Measurements from ENCODE around the gene CNTD1. TPM values are rescaled to one million over a fixed set of nuclear protein-coding genes. Genes with fewer than 3 reads are reported as not detected.

Gene CNTD1
- total and polyA plus RNA-seq, 2 experiments from 2014 or later, result 1.1 TPM; not detected in 1

- no peak overlapping the region for H2AFZ ChIP-seq
- H3K27me3 ChIP-seq (ENCODE audit: insufficient read depth), result no peaks in the 10 kb centered on the region
- peaks cover 11% of the 10 kb centered on the region; the same call in 1 of the 2 replicates for H4K20me1 ChIP-seq (replicated peaks; ENCODE audit: insufficient read depth)
- no peaks in the 10 kb centered on the region; the same call in 2 of the 3 replicates for H3K9me3 Mint-ChIP-seq
- ATAC-seq, result no peak
- H3K36me3 ChIP-seq (ENCODE audit: insufficient read depth), result peaks cover 27% of the 10 kb centered on the region
- H3K27ac ChIP-seq (ENCODE audit: low read depth), result no peak overlapping the region; the same call in 1 of the 2 replicates
- peaks cover 4% of the 10 kb centered on the region for H3K27me3 Mint-ChIP-seq (ENCODE audit: insufficient read depth, low read depth, poor library complexity)
- no peak overlapping the region for H3K27ac Mint-ChIP-seq
- no peaks in the 10 kb centered on the region for H3K9me2 ChIP-seq (ENCODE audit: insufficient read depth)
- peaks cover 53% of the 10 kb centered on the region for H3K36me3 Mint-ChIP-seq (ENCODE audit: low read depth)
- no peak overlapping the region for H3K4me2 ChIP-seq
- peaks cover 5% of the 10 kb centered on the region; the same call in 2 of the 3 replicates for H3K4me1 Mint-ChIP-seq
- H3F3A ChIP-seq (replicated peaks; ENCODE audit: low read depth), result 0 out of 2 replicates have a peak, but pooled peaks cover 18% of the 10 kb centered on the region
- DNase-seq (ENCODE audit: low spot score), result no peak
- no peak overlapping the region for H3K4me3 Mint-ChIP-seq
- H3K4me1 ChIP-seq (ENCODE audit: insufficient read depth), result no peaks in the 10 kb centered on the region
- no peak overlapping the region for H3K4me3 ChIP-seq
- TF ChIP-seq, protein P1, sequence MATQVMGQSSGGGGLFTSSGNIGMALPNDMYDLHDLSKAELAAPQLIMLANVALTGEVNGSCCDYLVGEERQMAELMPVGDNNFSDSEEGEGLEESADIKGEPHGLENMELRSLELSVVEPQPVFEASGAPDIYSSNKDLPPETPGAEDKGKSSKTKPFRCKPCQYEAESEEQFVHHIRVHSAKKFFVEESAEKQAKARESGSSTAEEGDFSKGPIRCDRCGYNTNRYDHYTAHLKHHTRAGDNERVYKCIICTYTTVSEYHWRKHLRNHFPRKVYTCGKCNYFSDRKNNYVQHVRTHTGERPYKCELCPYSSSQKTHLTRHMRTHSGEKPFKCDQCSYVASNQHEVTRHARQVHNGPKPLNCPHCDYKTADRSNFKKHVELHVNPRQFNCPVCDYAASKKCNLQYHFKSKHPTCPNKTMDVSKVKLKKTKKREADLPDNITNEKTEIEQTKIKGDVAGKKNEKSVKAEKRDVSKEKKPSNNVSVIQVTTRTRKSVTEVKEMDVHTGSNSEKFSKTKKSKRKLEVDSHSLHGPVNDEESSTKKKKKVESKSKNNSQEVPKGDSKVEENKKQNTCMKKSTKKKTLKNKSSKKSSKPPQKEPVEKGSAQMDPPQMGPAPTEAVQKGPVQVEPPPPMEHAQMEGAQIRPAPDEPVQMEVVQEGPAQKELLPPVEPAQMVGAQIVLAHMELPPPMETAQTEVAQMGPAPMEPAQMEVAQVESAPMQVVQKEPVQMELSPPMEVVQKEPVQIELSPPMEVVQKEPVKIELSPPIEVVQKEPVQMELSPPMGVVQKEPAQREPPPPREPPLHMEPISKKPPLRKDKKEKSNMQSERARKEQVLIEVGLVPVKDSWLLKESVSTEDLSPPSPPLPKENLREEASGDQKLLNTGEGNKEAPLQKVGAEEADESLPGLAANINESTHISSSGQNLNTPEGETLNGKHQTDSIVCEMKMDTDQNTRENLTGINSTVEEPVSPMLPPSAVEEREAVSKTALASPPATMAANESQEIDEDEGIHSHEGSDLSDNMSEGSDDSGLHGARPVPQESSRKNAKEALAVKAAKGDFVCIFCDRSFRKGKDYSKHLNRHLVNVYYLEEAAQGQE (IDR thresholded peaks at IDR 0.05; ENCODE audit: unreplicated experiment), result no peak
- TF ChIP-seq CREB1 (CRISPR knock-in tag; IDR thresholded peaks at IDR 0.05; ENCODE audit: low read depth) (no peak), ETS1 (IDR thresholded peaks at IDR 0.05) (no peak), ZNF114 (CRISPR knock-in tag; IDR thresholded peaks at IDR 0.05) (no peak), EZH2 (IDR thresholded peaks at IDR 0.05; ENCODE audit: low read depth, unreplicated experiment) (no peak), STAT1 (IDR thresholded peaks at IDR 0.05; ENCODE audit: unreplicated experiment) (no peak), POLR2AphosphoS5 (IDR thresholded peaks at IDR 0.05; ENCODE audit: low read depth) (no peak), NANOG (IDR thresholded peaks at IDR 0.05; ENCODE audit: borderline replicate concordance) (no peak), JUNB (IDR thresholded peaks at IDR 0.05; ENCODE audit: unreplicated experiment) (no peak), ZNF331 (CRISPR knock-in tag; IDR thresholded peaks at IDR 0.05; ENCODE audit: low read depth) (no peak), EZH2phosphoT487 (IDR thresholded peaks at IDR 0.05; ENCODE audit: unreplicated experiment) (no peak)
- TF ChIP-seq, protein P2, sequence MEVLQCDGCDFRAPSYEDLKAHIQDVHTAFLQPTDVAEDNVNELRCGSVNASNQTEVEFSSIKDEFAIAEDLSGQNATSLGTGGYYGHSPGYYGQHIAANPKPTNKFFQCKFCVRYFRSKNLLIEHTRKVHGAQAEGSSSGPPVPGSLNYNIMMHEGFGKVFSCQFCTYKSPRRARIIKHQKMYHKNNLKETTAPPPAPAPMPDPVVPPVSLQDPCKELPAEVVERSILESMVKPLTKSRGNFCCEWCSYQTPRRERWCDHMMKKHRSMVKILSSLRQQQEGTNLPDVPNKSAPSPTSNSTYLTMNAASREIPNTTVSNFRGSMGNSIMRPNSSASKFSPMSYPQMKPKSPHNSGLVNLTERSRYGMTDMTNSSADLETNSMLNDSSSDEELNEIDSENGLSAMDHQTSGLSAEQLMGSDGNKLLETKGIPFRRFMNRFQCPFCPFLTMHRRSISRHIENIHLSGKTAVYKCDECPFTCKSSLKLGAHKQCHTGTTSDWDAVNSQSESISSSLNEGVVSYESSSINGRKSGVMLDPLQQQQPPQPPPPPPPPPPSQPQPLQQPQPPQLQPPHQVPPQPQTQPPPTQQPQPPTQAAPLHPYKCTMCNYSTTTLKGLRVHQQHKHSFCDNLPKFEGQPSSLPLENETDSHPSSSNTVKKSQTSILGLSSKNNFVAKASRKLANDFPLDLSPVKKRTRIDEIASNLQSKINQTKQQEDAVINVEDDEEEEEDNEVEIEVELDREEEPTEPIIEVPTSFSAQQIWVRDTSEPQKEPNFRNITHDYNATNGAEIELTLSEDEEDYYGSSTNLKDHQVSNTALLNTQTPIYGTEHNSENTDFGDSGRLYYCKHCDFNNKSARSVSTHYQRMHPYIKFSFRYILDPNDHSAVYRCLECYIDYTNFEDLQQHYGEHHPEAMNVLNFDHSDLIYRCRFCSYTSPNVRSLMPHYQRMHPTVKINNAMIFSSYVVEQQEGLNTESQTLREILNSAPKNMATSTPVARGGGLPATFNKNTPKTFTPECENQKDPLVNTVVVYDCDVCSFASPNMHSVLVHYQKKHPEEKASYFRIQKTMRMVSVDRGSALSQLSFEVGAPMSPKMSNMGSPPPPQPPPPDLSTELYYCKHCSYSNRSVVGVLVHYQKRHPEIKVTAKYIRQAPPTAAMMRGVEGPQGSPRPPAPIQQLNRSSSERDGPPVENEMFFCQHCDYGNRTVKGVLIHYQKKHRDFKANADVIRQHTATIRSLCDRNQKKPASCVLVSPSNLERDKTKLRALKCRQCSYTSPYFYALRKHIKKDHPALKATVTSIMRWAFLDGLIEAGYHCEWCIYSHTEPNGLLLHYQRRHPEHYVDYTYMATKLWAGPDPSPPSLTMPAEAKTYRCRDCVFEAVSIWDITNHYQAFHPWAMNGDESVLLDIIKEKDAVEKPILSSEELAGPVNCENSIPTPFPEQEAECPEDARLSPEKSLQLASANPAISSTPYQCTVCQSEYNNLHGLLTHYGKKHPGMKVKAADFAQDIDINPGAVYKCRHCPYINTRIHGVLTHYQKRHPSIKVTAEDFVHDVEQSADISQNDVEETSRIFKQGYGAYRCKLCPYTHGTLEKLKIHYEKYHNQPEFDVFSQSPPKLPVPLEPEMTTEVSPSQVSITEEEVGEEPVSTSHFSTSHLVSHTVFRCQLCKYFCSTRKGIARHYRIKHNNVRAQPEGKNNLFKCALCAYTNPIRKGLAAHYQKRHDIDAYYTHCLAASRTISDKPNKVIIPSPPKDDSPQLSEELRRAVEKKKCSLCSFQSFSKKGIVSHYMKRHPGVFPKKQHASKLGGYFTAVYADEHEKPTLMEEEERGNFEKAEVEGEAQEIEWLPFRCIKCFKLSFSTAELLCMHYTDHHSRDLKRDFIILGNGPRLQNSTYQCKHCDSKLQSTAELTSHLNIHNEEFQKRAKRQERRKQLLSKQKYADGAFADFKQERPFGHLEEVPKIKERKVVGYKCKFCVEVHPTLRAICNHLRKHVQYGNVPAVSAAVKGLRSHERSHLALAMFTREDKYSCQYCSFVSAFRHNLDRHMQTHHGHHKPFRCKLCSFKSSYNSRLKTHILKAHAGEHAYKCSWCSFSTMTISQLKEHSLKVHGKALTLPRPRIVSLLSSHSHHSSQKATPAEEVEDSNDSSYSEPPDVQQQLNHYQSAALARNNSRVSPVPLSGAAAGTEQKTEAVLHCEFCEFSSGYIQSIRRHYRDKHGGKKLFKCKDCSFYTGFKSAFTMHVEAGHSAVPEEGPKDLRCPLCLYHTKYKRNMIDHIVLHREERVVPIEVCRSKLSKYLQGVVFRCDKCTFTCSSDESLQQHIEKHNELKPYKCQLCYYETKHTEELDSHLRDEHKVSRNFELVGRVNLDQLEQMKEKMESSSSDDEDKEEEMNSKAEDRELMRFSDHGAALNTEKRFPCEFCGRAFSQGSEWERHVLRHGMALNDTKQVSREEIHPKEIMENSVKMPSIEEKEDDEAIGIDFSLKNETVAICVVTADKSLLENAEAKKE (CRISPR knock-in tag; IDR thresholded peaks at IDR 0.05), result no peak
- TF ChIP-seq, protein P3, sequence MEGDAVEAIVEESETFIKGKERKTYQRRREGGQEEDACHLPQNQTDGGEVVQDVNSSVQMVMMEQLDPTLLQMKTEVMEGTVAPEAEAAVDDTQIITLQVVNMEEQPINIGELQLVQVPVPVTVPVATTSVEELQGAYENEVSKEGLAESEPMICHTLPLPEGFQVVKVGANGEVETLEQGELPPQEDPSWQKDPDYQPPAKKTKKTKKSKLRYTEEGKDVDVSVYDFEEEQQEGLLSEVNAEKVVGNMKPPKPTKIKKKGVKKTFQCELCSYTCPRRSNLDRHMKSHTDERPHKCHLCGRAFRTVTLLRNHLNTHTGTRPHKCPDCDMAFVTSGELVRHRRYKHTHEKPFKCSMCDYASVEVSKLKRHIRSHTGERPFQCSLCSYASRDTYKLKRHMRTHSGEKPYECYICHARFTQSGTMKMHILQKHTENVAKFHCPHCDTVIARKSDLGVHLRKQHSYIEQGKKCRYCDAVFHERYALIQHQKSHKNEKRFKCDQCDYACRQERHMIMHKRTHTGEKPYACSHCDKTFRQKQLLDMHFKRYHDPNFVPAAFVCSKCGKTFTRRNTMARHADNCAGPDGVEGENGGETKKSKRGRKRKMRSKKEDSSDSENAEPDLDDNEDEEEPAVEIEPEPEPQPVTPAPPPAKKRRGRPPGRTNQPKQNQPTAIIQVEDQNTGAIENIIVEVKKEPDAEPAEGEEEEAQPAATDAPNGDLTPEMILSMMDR (conservative IDR thresholded peaks at IDR 0.05; ENCODE audit: low read depth in 2 of 2), result no peak
- H3K79me2 ChIP-seq (replicated peaks; ENCODE audit: insufficient read depth), result no peaks in the 10 kb centered on the region
Observed at GRCh38 chr17:42845918-42846593, 47.4 kb downstream of the CNTD1 start.
